ENCODE results near the gene PALMD. TPM values are rescaled to one million over a fixed set of nuclear protein-coding genes. Genes with fewer than 3 reads are reported as not detected.

The PALMD gene
- total RNA-seq, 1 donor from 2014 or later = 71.1 TPM

- DNase-seq (ENCODE audit: low read depth, low spot score) = peak; percentile 91
Measured at GRCh38 chr1:99691175-99691574, 45.3 kb downstream of the PALMD start.

GRCh38 chr1:99696616-99697015 is 50.7 kb downstream of the PALMD start:
- DNase-seq (ENCODE audit: low read depth, low spot score) = no peak

GRCh38 chr1:99697580-99697979 is 51.7 kb downstream of the PALMD start:
- DNase-seq (ENCODE audit: low read depth, low spot score) = no peak

- no peak for DNase-seq (ENCODE audit: low read depth, low spot score)
Measured at GRCh38 chr1:99700020-99700419, 54.1 kb downstream of the PALMD start.

GRCh38 chr1:99702221-99702620 is 56.3 kb downstream of the PALMD start:
- no peak for DNase-seq (ENCODE audit: low read depth, low spot score)

GRCh38 chr1:99704356-99704816 is 58.5 kb downstream of the PALMD start:
- DNase-seq (ENCODE audit: low read depth, low spot score) = no peak

GRCh38 chr1:99705385-99705784 is 59.5 kb downstream of the PALMD start:
- DNase-seq (ENCODE audit: low read depth, low spot score) = no peak

- peak; percentile 29 for DNase-seq (ENCODE audit: low read depth, low spot score)
Measured at GRCh38 chr1:99707535-99708142, 61.7 kb downstream of the PALMD start.

- no peak for DNase-seq (ENCODE audit: low read depth, low spot score)
Measured at GRCh38 chr1:99710994-99711393, 65.1 kb downstream of the PALMD start.

GRCh38 chr1:99713006-99713405 is 67.1 kb downstream of the PALMD start:
- no peak for DNase-seq (ENCODE audit: low read depth, low spot score)

- no peak for DNase-seq (ENCODE audit: low read depth, low spot score)
Measured at GRCh38 chr1:99717005-99717404, 71.1 kb downstream of the PALMD start.

GRCh38 chr1:99723251-99723650 is 77.3 kb downstream of the PALMD start:
- DNase-seq (ENCODE audit: low read depth, low spot score) = no peak

GRCh38 chr1:99725996-99726395 is 80.1 kb downstream of the PALMD start:
- no peak for DNase-seq (ENCODE audit: low read depth, low spot score)

GRCh38 chr1:99726407-99726806 is 80.5 kb downstream of the PALMD start:
- no peak for DNase-seq (ENCODE audit: low read depth, low spot score)

- DNase-seq (ENCODE audit: low read depth, low spot score) = no peak
Measured at GRCh38 chr1:99726818-99727217, 80.9 kb downstream of the PALMD start.

GRCh38 chr1:99727575-99728185 is 81.8 kb downstream of the PALMD start:
- DNase-seq (ENCODE audit: low read depth, low spot score) = peak; percentile 67

- peak; percentile 52 for DNase-seq (ENCODE audit: low read depth, low spot score)
Measured at GRCh38 chr1:99728494-99729235, 82.8 kb downstream of the PALMD start.

- no peak for DNase-seq (ENCODE audit: low read depth, low spot score)
Measured at GRCh38 chr1:99731384-99731783, 85.5 kb downstream of the PALMD start.

- no peak for DNase-seq (ENCODE audit: low read depth, low spot score)
Measured at GRCh38 chr1:99735852-99736251, 89.9 kb downstream of the PALMD start.

- DNase-seq (ENCODE audit: low read depth, low spot score) = peak; percentile 63
Measured at GRCh38 chr1:99737016-99737415, 91.1 kb downstream of the PALMD start.

GRCh38 chr1:99738858-99739465 is 93.0 kb downstream of the PALMD start:
- no peak for DNase-seq (ENCODE audit: low read depth, low spot score)

GRCh38 chr1:99740141-99740540 is 94.2 kb downstream of the PALMD start:
- DNase-seq (ENCODE audit: low read depth, low spot score) = no peak
